ENCODE data around the gene TAB2.

The TAB2 gene

DNA sequence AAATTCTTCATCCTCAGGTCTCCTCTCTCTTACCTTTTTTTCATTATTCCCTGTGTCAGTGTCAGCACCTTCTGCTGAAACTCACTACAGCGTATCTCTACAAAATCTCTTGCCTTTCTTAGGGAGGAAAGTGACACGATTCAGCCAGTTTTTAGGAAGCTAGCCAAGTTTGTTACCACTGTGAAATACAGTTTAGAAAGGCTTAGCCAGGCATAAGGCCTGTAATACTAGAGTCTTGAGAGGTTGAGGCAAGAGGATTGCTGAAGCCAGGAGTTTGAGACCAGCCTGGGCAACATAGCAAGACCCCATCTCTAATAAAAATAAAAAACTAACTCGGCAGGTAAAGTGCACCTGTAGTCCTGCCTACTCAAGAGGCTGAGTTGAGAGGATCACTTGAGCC, 16.7 kb downstream of the TAB2 start:
- DNase-seq (ENCODE audit: low spot score), result no peak
- in situ Hi-C loops (cut with MboI; ENCODE audit: low sequenced_read_pairs, unreplicated experiment), result no loop called here
- TF ChIP-seq, protein P1, sequence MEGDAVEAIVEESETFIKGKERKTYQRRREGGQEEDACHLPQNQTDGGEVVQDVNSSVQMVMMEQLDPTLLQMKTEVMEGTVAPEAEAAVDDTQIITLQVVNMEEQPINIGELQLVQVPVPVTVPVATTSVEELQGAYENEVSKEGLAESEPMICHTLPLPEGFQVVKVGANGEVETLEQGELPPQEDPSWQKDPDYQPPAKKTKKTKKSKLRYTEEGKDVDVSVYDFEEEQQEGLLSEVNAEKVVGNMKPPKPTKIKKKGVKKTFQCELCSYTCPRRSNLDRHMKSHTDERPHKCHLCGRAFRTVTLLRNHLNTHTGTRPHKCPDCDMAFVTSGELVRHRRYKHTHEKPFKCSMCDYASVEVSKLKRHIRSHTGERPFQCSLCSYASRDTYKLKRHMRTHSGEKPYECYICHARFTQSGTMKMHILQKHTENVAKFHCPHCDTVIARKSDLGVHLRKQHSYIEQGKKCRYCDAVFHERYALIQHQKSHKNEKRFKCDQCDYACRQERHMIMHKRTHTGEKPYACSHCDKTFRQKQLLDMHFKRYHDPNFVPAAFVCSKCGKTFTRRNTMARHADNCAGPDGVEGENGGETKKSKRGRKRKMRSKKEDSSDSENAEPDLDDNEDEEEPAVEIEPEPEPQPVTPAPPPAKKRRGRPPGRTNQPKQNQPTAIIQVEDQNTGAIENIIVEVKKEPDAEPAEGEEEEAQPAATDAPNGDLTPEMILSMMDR (IDR thresholded peaks at IDR 0.05; ENCODE audit: borderline replicate concordance, control extremely low read depth, extremely low read depth, insufficient read depth, missing control alignments), result no peak

DNA sequence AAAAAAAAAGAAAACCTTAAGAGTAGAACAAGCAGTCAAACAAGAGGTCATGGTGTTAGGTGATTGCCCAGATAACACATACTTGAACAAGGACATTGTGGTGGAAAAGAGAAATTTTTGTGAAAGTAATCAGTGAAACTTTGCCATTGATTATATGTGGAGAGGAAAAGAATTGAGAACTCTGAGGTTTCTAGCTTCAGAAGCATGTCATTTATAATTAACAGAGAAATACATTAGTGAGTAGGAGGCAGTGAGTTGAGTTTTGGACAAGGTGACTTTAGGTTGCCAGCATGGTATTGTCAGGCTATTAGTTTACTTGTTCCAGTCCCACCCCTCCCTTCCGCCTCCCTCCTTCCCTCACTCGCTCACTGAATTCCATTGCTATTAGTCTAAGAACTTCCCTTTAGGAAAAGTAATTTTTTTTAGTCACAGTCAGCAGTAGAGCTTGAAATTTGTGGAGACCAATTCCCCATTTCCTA, 17.2 kb downstream of the TAB2 start:
- in situ Hi-C loops (cut with MboI; ENCODE audit: low sequenced_read_pairs, unreplicated experiment), result no loop called here
- no peak for DNase-seq (ENCODE audit: low spot score)
- TF ChIP-seq, protein P1 (IDR thresholded peaks at IDR 0.05; ENCODE audit: borderline replicate concordance, control extremely low read depth, extremely low read depth, insufficient read depth, missing control alignments), result no peak

DNA sequence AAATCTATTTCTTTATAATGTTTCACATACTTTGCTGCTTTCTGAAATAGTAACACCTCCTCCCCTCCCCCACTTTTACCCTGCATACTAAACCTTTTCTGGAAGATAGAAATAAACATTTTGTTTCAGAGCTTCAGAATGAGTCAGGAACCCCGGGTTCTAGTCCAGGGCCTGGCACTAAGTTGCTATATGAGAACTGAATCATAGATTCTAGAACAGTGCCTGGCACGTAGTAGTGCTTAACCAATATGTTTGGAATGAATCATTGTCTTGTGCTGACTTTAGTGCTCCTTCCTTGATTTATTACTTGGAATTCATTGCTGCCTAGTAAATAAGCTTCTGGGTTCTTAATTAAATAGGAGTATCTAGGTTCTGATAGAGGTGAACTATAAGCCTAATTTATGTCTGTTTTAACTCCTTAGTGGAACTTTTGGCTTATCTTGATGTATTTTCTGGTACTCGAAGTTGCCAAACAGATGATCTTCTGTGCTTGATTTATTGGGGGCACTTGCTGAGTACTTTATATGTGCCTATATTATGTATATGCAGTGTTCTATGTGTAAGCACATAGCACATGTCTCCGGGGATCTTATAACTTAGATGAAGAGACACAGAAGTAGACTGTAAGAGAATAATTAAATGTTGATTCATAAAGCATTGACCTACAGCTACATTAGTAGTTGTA, 18.6 kb downstream of the TAB2 start:
- TF ChIP-seq, protein P1 (IDR thresholded peaks at IDR 0.05; ENCODE audit: borderline replicate concordance, control extremely low read depth, extremely low read depth, insufficient read depth, missing control alignments), result no peak
- DNase-seq (ENCODE audit: low spot score), result no peak
- in situ Hi-C loops (cut with MboI; ENCODE audit: low sequenced_read_pairs, unreplicated experiment), result no loop called here

DNA sequence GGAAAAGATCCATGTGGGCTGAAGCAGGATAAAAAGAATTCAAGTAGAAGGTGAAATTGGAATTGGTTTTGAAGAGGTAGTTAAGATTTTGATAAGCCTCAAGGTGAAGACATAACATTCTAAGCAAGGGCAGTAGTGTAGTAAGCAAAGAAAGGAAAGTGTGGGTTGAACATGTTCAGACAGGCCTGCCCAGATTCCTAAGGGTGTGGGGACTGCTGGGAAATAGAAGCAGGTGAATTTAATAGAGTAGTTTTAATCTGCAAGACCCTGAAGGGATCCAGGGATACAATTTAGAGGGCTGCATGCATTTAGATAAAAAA, 19.1 kb downstream of the TAB2 start:
- TF ChIP-seq, protein P1 (IDR thresholded peaks at IDR 0.05; ENCODE audit: borderline replicate concordance, control extremely low read depth, extremely low read depth, insufficient read depth, missing control alignments), result no peak
- no peak for DNase-seq (ENCODE audit: low spot score)
- in situ Hi-C loops (cut with MboI; ENCODE audit: low sequenced_read_pairs, unreplicated experiment), result no loop called here

DNA sequence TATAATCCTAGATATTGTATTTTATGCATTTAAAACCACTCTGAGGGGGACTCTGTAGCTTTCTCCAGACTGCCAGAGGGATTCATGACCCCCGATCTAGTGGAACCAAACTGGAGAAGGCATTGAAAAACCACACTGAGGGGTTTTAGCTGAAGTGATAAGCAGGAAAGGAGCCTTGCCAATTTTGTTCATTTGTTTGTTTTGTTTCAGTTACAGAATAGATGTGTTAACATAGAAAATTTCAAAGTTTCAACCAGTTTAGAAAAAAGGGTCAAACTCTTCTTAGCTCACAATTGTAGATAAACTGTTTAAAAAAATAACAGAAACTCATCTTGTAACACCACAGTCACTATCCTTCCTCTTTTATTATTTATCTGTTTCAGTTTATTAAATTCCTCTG, 19.8 kb downstream of the TAB2 start:
- TF ChIP-seq, protein P1 (IDR thresholded peaks at IDR 0.05; ENCODE audit: borderline replicate concordance, control extremely low read depth, extremely low read depth, insufficient read depth, missing control alignments), result no peak
- DNase-seq (ENCODE audit: low spot score), result no peak

DNA sequence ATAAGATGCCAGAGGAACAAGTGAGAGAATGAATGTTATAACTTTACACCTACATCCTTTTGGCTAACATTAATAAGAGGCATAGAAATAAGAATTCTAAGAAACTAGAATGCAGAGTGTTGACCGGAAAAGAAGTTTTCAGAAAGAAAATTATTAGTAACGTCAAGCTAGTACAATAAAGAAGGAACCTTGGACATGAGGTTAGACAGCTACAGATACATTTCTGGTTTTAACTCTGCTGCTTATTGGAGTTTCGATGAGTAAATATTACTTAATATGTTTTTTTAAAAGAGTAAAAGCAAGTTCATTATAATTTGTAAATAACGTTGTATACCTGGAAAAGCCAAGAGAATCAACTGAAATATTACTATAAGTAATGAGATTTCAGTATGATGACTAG, 22.7 kb downstream of the TAB2 start:
- TF ChIP-seq, protein P1 (IDR thresholded peaks at IDR 0.05; ENCODE audit: borderline replicate concordance, control extremely low read depth, extremely low read depth, insufficient read depth, missing control alignments), result no peak
- in situ Hi-C loops (cut with MboI; ENCODE audit: low sequenced_read_pairs, unreplicated experiment), result no loop called here
- no peak for DNase-seq (ENCODE audit: low spot score)

More for the DNA sequence above, 19.8 kb downstream of the TAB2 start:
- in situ Hi-C loops (cut with MboI; ENCODE audit: low sequenced_read_pairs, unreplicated experiment), result no loop called here

Data from GM13976 (cell line).